ENCODE results near the gene NLRX1.
"Not testable (repeated sequence)": the region's sequence is repeated elsewhere in the genome, so short reads cannot be mapped to it uniquely, and the experiment has no call there.

The NLRX1 gene

GRCh38 chr11:119181677-119182412 is 13.3 kb downstream of the NLRX1 start:
- DNase-seq (ENCODE audit: low read depth, low spot score) = no peak
- H3K27ac ChIP-seq = no peak overlapping the region

DNA sequence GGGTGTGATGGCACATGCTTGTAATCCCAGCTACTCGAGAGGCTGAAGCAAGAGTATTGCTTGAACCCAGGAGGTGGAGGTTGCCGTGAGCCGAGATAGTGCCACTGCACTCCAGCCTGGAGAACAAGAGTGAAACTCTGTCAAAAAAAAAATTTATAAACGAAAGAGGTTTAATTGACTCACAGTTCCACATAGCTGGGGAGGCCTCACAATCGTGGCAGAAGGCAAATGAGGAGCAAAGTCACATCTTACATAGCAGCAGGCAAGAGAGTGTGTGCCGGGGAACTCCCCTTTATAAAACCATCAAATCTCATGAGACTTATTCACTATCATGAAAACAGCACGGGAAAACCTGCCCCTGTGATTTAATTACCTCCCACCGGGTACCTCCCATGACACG is 15.9 kb downstream of the NLRX1 start:
- H3K27ac ChIP-seq; DNase-seq (ENCODE audit: low read depth, low spot score): not testable (repeated sequence)

DNA sequence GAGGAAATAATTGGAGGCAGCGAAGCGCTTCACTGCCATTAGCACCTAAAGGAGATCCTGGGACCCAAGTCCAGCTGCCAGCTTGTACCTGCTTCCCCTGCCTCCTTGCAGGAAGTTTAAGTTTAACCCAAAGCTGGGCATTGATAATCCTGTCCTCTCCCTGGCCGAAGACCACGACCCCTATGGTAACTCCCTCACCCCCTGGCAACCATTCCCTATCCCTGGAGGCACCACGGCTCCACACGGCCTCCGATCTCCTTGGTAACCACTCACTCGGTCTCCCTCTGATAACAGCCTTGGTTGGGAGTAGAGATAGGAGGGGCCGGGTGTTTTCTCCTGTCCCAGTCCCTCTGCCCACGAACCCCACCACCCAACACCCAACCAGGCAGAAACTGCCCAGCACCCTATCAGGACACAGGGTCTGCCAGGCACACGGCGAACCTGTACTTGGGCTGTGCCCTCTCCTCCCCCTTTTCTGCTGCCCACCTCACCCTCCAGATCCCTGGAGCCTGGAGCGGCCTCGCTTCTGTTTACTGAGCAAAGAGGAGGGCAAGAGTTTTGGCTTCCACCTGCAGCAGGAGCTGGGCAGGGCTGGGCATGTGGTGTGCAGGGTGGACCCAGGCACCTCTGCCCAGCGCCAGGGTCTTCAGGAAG is 17.6 kb downstream of the NLRX1 start:
- H3K27ac ChIP-seq = no peak overlapping the region

DNA sequence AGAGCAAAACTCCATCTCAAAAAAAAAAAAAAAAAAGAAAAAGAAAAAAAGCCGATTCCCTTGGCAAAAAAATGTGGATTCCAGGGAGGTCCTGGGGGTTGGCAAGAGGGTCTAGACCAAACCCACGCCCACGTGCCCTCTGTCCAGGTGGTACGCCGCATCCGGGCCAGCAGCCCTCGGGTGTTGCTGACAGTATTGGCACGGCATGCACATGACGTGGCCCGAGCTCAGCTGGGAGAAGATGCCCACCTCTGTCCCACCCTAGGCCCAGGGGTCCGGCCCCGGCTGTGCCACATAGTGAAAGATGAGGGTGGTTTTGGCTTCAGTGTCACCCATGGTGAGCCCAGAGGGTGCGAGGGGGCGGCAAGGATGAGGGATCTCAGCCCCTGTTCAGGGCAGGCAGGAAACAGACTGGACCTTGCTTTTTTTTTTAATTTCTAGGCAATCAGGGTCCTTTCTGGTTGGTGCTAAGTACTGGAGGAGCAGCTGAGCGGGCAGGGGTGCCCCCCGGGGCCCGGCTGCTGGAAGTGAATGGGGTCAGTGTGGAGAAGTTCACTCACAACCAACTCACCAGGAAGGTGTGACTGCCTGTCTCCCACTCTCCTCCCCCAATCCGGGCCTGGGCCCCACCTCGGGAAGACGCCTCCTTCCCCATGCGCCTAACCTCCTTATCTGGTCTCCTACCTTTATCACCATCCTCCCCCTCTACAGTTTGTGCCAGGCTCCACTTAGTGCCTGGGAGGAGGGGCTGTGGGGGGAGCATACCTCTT is 18.8 kb downstream of the NLRX1 start:
- H3K27ac ChIP-seq = no peak overlapping the region
- DNase-seq (ENCODE audit: low read depth, low spot score) = no peak

More for the DNA sequence above, 17.6 kb downstream of the NLRX1 start:
- no peak for DNase-seq (ENCODE audit: low read depth, low spot score)

GRCh38 chr11:119188067-119188466 is 19.5 kb downstream of the NLRX1 start:
- H3K27ac ChIP-seq = no peak overlapping the region
- DNase-seq (ENCODE audit: low read depth, low spot score) = no peak

GRCh38 chr11:119188887-119189286 is 20.4 kb downstream of the NLRX1 start:
- no peak overlapping the region for H3K27ac ChIP-seq
- DNase-seq (ENCODE audit: low read depth, low spot score) = no peak

- no peak for DNase-seq (ENCODE audit: low read depth, low spot score)
- no peak overlapping the region for H3K27ac ChIP-seq
These were observed 20.9 kb downstream of the NLRX1 start for GRCh38 chr11:119189393-119189792.

GRCh38 chr11:119190531-119190930 is 22.0 kb downstream of the NLRX1 start:
- no peak overlapping the region for H3K27ac ChIP-seq
- no peak for DNase-seq (ENCODE audit: low read depth, low spot score)

DNA sequence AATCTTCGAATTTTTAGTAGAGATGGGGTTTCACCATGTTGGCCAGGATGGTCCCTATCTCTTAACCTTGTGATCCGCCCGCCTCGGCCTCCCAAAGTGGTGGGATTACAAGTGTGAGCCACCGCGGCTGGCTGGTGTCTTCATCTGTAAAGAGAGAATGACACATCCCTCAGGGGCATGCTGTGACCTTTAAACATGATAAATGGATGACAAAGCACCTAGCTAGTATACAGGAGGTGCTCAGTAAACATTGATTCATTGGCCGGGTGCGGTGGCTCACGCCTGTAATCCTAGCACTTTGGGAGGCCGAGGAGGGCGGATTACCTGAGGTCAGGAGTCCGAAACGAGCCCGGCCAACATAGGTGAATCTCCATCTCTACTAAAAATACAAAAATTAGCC is 22.7 kb downstream of the NLRX1 start:
- H3K27ac ChIP-seq; DNase-seq (ENCODE audit: low read depth, low spot score): not testable (repeated sequence)

DNA sequence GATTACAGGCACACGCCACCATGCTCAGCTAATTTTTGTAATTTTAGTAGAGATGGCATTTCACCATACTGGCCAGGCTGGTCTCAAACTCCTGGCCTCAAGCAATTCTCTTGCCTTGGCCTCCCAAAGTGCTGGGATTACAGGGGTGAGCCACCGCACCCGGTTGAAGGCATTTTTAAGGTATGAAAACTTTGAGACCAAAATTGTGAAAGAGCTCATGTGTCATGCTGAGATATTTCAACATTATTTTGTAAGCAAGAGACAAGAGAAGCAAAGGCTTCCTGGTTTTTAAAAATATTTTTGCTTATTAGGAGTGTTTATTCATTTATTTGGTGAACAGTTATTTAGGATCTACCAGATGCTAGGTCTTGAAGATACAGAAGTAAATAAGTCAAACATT is 23.6 kb downstream of the NLRX1 start:
- no peak for DNase-seq (ENCODE audit: low read depth, low spot score)
- H3K27ac ChIP-seq = no peak overlapping the region

DNA sequence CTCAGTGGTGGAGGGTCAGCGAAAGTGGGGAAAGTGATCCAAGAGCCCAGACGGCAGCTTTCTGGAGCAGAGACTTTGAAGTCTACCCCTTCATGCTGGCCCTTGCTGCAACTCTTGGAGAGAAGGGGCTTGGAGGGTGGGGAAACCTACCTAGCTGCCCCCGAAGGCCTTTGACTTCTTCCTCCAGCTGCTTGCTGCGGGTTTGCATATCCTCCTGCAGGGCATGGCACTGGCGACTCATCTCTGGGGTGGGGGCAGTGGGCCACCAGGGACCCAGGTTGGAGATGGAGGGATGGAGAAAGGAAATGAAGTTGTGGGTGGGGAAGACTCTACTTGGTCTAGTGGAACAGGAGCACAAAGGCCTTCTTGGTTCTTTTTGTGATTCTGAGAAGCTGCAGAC is 24.5 kb downstream of the NLRX1 start:
- no peak for DNase-seq (ENCODE audit: low read depth, low spot score)
- H3K27ac ChIP-seq = no peak overlapping the region

DNA sequence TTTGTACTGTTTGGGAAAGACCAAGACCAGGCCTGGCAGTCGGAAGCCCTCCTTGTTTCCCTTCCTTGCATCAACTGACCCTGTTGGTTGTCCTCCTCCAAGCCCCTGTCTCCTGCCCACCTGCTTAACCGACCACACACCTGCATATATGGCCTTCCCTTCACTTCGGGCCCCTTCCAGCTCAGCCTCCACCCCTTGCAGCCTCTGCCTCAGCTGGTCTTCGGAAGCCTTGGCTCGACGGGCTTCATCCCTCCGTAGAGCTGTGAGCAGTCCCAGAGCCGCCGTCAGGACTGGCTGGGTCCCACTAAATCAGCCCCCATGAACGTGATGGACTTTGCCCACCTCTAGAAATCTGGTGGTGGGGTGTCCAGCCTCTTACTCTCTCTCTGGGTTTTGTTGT is 25.1 kb downstream of the NLRX1 start:
- DNase-seq (ENCODE audit: low read depth, low spot score) = no peak
- no peak overlapping the region for H3K27ac ChIP-seq

GRCh38 chr11:119194811-119195440 is 26.4 kb downstream of the NLRX1 start:
- H3K27ac ChIP-seq = no peak overlapping the region
- DNase-seq (ENCODE audit: low read depth, low spot score) = no peak

GRCh38 chr11:119195680-119196079 is 27.2 kb downstream of the NLRX1 start:
- DNase-seq (ENCODE audit: low read depth, low spot score) = no peak
- H3K27ac ChIP-seq = no peak overlapping the region

- DNase-seq (ENCODE audit: low read depth, low spot score) = peak; percentile 51
- no peak overlapping the region for H3K27ac ChIP-seq
These were observed 28.4 kb downstream of the NLRX1 start for GRCh38 chr11:119196833-119197483.

- H3K27ac ChIP-seq = no peak overlapping the region
- DNase-seq (ENCODE audit: low read depth, low spot score) = no peak
These were observed 30.4 kb downstream of the NLRX1 start for GRCh38 chr11:119198925-119199324.

DNA sequence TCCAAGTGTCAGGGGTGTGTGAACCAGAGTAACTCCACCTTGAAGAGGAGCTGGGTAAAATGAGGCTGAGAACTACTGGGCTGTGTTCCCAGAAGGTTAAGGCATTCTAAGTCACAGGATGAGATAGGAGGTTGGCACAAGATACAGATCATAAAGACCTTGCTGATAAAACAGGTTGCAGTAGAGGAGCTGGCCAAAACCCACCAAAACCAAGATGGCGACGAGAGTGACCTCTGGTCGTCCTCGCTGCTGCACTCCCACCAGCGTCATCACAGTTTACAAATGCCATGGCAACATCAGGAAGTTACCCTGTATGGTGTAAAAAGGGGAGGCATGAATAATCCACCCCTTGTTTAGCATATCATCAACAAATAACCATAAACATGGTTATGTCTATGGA is 32.7 kb downstream of the NLRX1 start:
- DNase-seq (ENCODE audit: low read depth, low spot score); H3K27ac ChIP-seq: not testable (repeated sequence)

- H3K27ac ChIP-seq = no peak overlapping the region
- no peak for DNase-seq (ENCODE audit: low read depth, low spot score)
These were observed 34.0 kb downstream of the NLRX1 start for GRCh38 chr11:119202554-119202953.

DNA sequence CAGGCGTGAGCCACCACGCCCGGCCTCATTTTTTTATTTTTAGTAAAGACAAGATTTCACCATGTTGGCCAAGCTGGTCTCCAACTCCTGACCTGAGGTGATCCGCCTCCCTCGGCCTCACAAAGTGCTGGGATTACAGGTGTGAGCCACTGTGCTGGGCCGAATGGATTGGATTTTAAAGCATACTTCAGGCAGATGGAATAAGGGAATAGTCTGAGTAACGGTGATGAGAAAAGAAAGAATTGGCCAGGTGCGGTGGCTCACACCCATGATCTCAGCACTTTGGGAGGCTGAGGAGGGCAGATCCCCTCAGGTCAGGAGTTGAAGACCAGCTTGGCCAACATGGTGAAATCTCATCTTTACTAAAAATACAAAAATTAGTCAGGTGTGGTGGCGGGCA is 35.5 kb downstream of the NLRX1 start:
- no peak for DNase-seq (ENCODE audit: low read depth, low spot score)
- no peak overlapping the region for H3K27ac ChIP-seq

DNA sequence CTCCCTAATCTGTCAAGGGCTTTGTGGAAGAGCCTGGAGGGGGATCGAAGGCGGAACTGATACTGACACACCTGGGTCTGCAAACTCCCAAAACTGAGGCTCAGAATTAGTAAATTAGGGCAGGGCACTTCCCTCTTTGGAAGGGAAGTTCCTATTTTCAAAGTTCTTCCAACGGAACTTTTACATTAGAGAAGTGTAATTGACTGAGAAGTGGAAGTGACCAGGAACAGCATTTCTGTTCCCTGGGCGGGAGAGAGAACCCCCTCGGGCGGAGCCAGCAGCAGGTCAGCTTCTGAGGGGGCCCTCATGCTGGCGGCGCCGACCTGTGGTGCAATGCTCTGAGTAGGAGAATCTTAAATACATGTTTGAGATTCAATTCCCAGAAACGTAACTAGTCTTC is 36.6 kb downstream of the NLRX1 start:
- no peak for DNase-seq (ENCODE audit: low read depth, low spot score)
- no peak overlapping the region for H3K27ac ChIP-seq
